Liver (tissue), 9 donors: ENCODE results near the gene BEX1. TPM values are rescaled to one million over a fixed set of nuclear protein-coding genes. Genes with fewer than 3 reads are reported as not detected.

Source experiments
- DNase-seq: peaks from one replicate; pipeline ENCODE4 v3.0.0-alpha.2; 2017; ENCODE audit warnings: low spot score
- H3K27ac ChIP-seq, 2 donors: one replicate each; pipeline ENCODE4 v1.7.0; 2013; ENCODE audit warnings: inconsistent platforms in 2 of 2, low read length in 2 of 2, control low read depth in 1 of 2, low read depth in 1 of 2, mild to moderate bottlenecking in 1 of 2
- H3K27me3 ChIP-seq, 4 donors: one replicate each; pipeline versions ENCODE4 v1.6.1 to v1.7.0; 2013; ENCODE audit warnings: low read length in 3 of 4, inconsistent platforms in 1 of 4, mild to moderate bottlenecking in 1 of 4, moderate library complexity in 1 of 4; ENCODE audit not compliant: control insufficient read depth in 4 of 4, insufficient read depth in 4 of 4
- H3K36me3 ChIP-seq, 4 donors: one replicate each; pipeline versions ENCODE4 v1.6.1 to v1.7.0; 2013; ENCODE audit warnings: low read length in 3 of 4, mild to moderate bottlenecking in 3 of 4, low read depth in 1 of 4, moderate library complexity in 1 of 4; ENCODE audit not compliant: control insufficient read depth in 4 of 4, insufficient read depth in 3 of 4
- H3K4me1 ChIP-seq, 4 donors: one replicate each; pipeline versions ENCODE4 v1.6.1 to v1.7.0; 2013; ENCODE audit warnings: low read length in 3 of 4, mild to moderate bottlenecking in 3 of 4, moderate library complexity in 1 of 4; ENCODE audit not compliant: control insufficient read depth in 4 of 4, insufficient read depth in 4 of 4
- H3K4me3 ChIP-seq, 3 donors: one replicate each; pipeline versions ENCODE4 v1.6.1 to v1.7.0; 2013; ENCODE audit warnings: low read length in 3 of 3, control low read depth in 1 of 3, low read depth in 1 of 3, mild to moderate bottlenecking in 1 of 3
- H3K9ac ChIP-seq, 2 donors: one replicate each; pipeline ENCODE4 v1.7.0; 2013; ENCODE audit warnings: low read length in 2 of 2, mild to moderate bottlenecking in 2 of 2, moderate library complexity in 2 of 2, control low read depth in 1 of 2, low read depth in 1 of 2
- H3K9me3 ChIP-seq, 4 donors: one replicate each; pipeline versions ENCODE4 v1.6.1 to v1.7.0; 2013; ENCODE audit warnings: low read length in 3 of 4; ENCODE audit not compliant: control insufficient read depth in 4 of 4
- EGR1 ChIP-seq, 2 donors: IDR thresholded peaks; 2 replicates each; pipeline ENCODE4 v1.6.1; 2016 to 2018; ENCODE audit warnings: antibody characterized with exemption in 2 of 2, low read depth in 2 of 2
- FOXA1 ChIP-seq: IDR thresholded peaks from 2 replicates; pipeline ENCODE4 v1.6.1; 2016; ENCODE audit warnings: antibody characterized with exemption
- FOXA2 ChIP-seq: IDR thresholded peaks from 2 replicates; pipeline ENCODE4 v1.6.1; 2016; ENCODE audit warnings: antibody characterized with exemption
- GABPA ChIP-seq, 2 donors: IDR thresholded peaks in 1 of 2; conservative IDR thresholded peaks in 1 of 2; 2 replicates each; pipeline ENCODE4 v1.6.1; 2016; ENCODE audit warnings: antibody characterized with exemption in 2 of 2, mild to moderate bottlenecking in 1 of 2, moderate library complexity in 1 of 2
- HNF4A ChIP-seq, 2 donors: conservative IDR thresholded peaks; 2 replicates each; pipeline ENCODE4 v1.6.1; 2016; ENCODE audit warnings: antibody characterized with exemption in 2 of 2, mild to moderate bottlenecking in 2 of 2
- HNF4G ChIP-seq: IDR thresholded peaks from 2 replicates; pipeline ENCODE4 v1.6.1; 2016; ENCODE audit warnings: antibody characterized with exemption
- JUND ChIP-seq, 2 donors: IDR thresholded peaks; 2 replicates each; pipeline ENCODE4 v1.6.1; 2016; ENCODE audit warnings: antibody characterized with exemption in 2 of 2
- NR2F2 ChIP-seq: IDR thresholded peaks from 2 replicates; pipeline ENCODE4 v1.6.1; 2016; ENCODE audit warnings: antibody characterized with exemption
- RAD21 ChIP-seq, 2 donors: IDR thresholded peaks; 2 replicates each; pipeline ENCODE4 v1.6.1; 2016; ENCODE audit warnings: antibody characterized with exemption in 2 of 2, mild to moderate bottlenecking in 2 of 2
- RXRA ChIP-seq, 2 donors: IDR thresholded peaks; 2 replicates each; pipeline ENCODE4 v1.6.1; 2017 to 2018; ENCODE audit warnings: antibody characterized with exemption in 2 of 2, mild to moderate bottlenecking in 1 of 2
- SP1 ChIP-seq: IDR thresholded peaks from 2 replicates; pipeline ENCODE4 v1.6.1; 2018; ENCODE audit warnings: antibody characterized with exemption, mild to moderate bottlenecking
- TAF1 ChIP-seq: conservative IDR thresholded peaks from 2 replicates; pipeline ENCODE4 v1.6.1; 2016; ENCODE audit warnings: antibody characterized with exemption, mild to moderate bottlenecking
- YY1 ChIP-seq: IDR thresholded peaks from 2 replicates; pipeline ENCODE4 v1.6.1; 2016; ENCODE audit warnings: antibody characterized with exemption, mild to moderate bottlenecking
- WGBS: extraction: QIAGEN DNeasy Blood & Tissue Kit; methylation state at CpG from one replicate; pipeline ENCODE4 v1.1.7; 2013; 5-methylcytosine and 5-hydroxymethylcytosine counted together
- polyA plus RNA-seq, 2 donors: library from polyadenylated mRNA; stranded (reverse) in 1 of 2; unstranded in 1 of 2; fragments of 200-250 nt in 1 of 2; fragments of >200 nt in 1 of 2; fragmentation: Nextera tagmentation in 1 of 2; extraction: Ambion mirVana in 1 of 2; gene quantifications; one replicate each; pipeline versions ENCODE4 v1.2.1 to v1.2.3, GENCODE V29; 2013 to 2015
- total RNA-seq, 2 donors: library from RNA; depleted of rRNA; stranded (reverse); fragments of >200 nt; gene quantifications; one replicate each; pipeline ENCODE4 v1.2.3, GENCODE V29; 2014
- TF ChIP-seq, protein P1 (sequence below): IDR thresholded peaks from 2 replicates; pipeline ENCODE4 v1.6.1; 2016; ENCODE audit warnings: antibody characterized with exemption
- TF ChIP-seq, protein P2 (sequence below): fragments of 150-350 bp; IDR thresholded peaks from 2 replicates; pipeline ENCODE4 v1.5.1; 2017; ENCODE audit warnings: improper control_type of control experiment, low read depth, low read length; ENCODE audit not compliant: missing input control
- TF ChIP-seq, protein P3 (sequence below): IDR thresholded peaks from 2 replicates; pipeline ENCODE4 v1.6.1; 2016; ENCODE audit warnings: antibody characterized with exemption
- TF ChIP-seq, protein P4 (sequence below): IDR thresholded peaks from 2 replicates; pipeline ENCODE4 v1.6.1; 2016; ENCODE audit warnings: antibody characterized with exemption
- TF ChIP-seq, protein P5 (sequence below): IDR thresholded peaks from 2 replicates; pipeline ENCODE4 v1.6.1; 2016; ENCODE audit warnings: antibody characterized with exemption, mild to moderate bottlenecking
- donor health status: healthy.
- donor health status: healthy.
- donor health status: healthy.
- donor health status: healthy.
- donor health status: healthy.

Gene BEX1
- total and polyA plus RNA-seq, 4 donors: 0.75 to 84.0 (median 3.1) TPM

DNA sequence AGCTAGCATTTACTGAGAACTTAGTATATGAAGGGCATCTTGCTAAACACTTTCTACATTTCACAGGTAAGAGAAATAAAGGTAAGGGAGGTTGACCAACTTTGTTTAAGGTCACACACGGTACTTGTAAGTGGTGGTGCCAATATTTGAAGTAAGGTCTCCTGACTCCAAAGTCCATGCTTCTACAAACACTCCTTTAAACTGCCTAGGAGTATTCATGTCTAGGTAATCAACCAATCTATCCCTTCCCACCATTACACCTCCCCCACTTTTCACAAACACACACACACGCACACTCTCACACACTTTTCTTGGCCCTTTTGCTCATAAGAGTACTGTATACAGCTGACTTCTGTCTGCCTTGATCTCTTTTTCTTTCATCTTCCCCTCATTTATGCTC is 7.1 kb downstream of the BEX1 start:
- Histone ChIP-seq H3K36me3 (no peaks in the 10 kb centered on the region), H3K9me3 (no peaks in the 10 kb centered on the region), H3K9ac (no peak overlapping the region), H3K4me1 (peaks cover 0 to 17% (median 9%) of the 10 kb centered on the region in 4 donors), H3K27ac (no peak overlapping the region), H3K27me3 (peaks cover 0 to 2% (median 0%) of the 10 kb centered on the region in 4 donors), H3K4me3 (no peak overlapping the region)
- peak; percentile 70 to 80 for TF ChIP-seq HNF4A (conservative IDR thresholded peaks at IDR 0.05)
- TF ChIP-seq, protein P1, sequence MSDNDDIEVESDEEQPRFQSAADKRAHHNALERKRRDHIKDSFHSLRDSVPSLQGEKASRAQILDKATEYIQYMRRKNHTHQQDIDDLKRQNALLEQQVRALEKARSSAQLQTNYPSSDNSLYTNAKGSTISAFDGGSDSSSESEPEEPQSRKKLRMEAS: no peak
- no peak for TF ChIP-seq FOXA1
- no peak for TF ChIP-seq FOXA2
- no peak for TF ChIP-seq YY1
- TF ChIP-seq TAF1: no peak
- TF ChIP-seq, protein P2, sequence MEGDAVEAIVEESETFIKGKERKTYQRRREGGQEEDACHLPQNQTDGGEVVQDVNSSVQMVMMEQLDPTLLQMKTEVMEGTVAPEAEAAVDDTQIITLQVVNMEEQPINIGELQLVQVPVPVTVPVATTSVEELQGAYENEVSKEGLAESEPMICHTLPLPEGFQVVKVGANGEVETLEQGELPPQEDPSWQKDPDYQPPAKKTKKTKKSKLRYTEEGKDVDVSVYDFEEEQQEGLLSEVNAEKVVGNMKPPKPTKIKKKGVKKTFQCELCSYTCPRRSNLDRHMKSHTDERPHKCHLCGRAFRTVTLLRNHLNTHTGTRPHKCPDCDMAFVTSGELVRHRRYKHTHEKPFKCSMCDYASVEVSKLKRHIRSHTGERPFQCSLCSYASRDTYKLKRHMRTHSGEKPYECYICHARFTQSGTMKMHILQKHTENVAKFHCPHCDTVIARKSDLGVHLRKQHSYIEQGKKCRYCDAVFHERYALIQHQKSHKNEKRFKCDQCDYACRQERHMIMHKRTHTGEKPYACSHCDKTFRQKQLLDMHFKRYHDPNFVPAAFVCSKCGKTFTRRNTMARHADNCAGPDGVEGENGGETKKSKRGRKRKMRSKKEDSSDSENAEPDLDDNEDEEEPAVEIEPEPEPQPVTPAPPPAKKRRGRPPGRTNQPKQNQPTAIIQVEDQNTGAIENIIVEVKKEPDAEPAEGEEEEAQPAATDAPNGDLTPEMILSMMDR: no peak
- TF ChIP-seq HNF4G: peak; percentile 63
- no peak for TF ChIP-seq RAD21 (IDR thresholded peaks at IDR 0.05)
- no peak for TF ChIP-seq GABPA (IDR thresholded peaks at IDR 0.05 in 1 of 2, conservative IDR thresholded peaks at IDR 0.05 in 1 of 2)
- no peak for TF ChIP-seq NR2F2
- TF ChIP-seq JUND (IDR thresholded peaks at IDR 0.05): no peak
- no peak for TF ChIP-seq EGR1 (IDR thresholded peaks at IDR 0.05; ENCODE audit: low read depth in 2 of 2)
- TF ChIP-seq, protein P3, sequence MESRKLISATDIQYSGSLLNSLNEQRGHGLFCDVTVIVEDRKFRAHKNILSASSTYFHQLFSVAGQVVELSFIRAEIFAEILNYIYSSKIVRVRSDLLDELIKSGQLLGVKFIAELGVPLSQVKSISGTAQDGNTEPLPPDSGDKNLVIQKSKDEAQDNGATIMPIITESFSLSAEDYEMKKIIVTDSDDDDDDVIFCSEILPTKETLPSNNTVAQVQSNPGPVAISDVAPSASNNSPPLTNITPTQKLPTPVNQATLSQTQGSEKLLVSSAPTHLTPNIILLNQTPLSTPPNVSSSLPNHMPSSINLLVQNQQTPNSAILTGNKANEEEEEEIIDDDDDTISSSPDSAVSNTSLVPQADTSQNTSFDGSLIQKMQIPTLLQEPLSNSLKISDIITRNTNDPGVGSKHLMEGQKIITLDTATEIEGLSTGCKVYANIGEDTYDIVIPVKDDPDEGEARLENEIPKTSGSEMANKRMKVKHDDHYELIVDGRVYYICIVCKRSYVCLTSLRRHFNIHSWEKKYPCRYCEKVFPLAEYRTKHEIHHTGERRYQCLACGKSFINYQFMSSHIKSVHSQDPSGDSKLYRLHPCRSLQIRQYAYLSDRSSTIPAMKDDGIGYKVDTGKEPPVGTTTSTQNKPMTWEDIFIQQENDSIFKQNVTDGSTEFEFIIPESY: no peak
- TF ChIP-seq SP1: no peak
- TF ChIP-seq, protein P4, sequence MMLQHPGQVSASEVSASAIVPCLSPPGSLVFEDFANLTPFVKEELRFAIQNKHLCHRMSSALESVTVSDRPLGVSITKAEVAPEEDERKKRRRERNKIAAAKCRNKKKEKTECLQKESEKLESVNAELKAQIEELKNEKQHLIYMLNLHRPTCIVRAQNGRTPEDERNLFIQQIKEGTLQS: no peak
- TF ChIP-seq RXRA (IDR thresholded peaks at IDR 0.05): peak; percentile 30 to 64
- TF ChIP-seq, protein P5, sequence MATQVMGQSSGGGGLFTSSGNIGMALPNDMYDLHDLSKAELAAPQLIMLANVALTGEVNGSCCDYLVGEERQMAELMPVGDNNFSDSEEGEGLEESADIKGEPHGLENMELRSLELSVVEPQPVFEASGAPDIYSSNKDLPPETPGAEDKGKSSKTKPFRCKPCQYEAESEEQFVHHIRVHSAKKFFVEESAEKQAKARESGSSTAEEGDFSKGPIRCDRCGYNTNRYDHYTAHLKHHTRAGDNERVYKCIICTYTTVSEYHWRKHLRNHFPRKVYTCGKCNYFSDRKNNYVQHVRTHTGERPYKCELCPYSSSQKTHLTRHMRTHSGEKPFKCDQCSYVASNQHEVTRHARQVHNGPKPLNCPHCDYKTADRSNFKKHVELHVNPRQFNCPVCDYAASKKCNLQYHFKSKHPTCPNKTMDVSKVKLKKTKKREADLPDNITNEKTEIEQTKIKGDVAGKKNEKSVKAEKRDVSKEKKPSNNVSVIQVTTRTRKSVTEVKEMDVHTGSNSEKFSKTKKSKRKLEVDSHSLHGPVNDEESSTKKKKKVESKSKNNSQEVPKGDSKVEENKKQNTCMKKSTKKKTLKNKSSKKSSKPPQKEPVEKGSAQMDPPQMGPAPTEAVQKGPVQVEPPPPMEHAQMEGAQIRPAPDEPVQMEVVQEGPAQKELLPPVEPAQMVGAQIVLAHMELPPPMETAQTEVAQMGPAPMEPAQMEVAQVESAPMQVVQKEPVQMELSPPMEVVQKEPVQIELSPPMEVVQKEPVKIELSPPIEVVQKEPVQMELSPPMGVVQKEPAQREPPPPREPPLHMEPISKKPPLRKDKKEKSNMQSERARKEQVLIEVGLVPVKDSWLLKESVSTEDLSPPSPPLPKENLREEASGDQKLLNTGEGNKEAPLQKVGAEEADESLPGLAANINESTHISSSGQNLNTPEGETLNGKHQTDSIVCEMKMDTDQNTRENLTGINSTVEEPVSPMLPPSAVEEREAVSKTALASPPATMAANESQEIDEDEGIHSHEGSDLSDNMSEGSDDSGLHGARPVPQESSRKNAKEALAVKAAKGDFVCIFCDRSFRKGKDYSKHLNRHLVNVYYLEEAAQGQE: peak; percentile 13
- DNase-seq: no peak
- WGBS: 39% methylated on average over 2 of the region's 2 CpGs
